GM18517 (cell line): ENCODE measurements around the gene SS18.

ENCODE experiments used
- ATAC-seq: cut with Tn5 transposase; IDR thresholded peaks from one replicate; pipeline ENCODE4 v1.9.1; 2021; ENCODE audit warnings: mild to moderate bottlenecking, moderate library complexity; ENCODE audit not compliant: unreplicated experiment

Gene SS18

DNA sequence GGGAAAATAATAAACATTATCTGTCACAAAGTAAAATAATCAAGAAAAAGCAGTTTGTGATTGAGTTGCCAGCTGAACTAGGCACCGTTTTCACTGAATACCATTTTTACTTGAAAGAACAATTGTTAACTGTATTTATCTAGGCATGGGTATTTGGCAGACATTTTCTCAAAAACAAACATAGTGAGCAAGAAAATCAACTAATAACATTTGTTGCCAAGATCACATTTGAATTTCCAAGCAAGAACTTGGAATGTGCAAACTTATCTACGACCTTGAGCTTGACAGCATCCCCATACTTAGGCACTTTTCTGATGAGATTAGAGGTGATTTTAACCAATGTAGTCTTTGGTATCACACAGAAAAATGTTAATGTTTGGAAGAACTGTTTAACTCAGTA, 16.7 kb downstream of the SS18 start:
- no peak for ATAC-seq

DNA sequence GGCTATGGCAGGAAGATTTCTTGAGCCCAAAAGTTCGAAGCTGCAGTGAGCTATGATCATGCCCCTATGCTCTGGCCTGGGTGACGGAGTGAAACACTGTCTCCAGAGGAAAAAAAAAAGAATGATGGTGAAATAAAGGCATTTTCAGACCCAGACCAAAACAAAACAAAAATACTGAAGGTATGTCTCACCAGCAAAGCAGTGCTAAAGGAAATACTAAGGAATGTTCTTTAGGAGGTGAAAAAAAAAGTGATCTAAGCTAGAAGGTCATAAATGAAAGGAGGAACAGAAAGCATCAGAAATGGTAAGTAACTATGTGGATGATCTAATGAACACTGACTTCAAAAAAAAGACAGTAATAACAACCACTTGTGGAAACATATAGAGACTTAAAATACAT, 18.7 kb downstream of the SS18 start:
- ATAC-seq = no peak

DNA sequence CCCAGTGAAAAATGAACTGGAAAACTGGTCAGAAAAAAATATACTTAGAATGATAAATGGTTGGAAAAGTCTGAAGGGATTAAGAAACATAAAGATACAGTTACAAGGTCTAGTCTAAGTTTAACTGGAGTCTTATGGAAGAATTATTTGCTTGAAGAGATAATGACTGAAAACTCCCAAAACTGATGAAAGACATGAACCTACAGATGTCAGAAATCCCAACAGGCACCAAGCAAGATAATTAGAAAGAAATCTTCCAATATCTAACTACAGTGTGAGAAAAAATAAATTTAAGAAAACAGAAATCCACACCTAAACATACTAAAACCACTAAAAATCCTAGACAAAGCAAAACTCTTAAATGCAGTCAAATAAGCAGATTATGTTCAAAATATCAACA, 19.4 kb downstream of the SS18 start:
- ATAC-seq = no peak

GRCh38 chr18:26059357-26059756, 31.1 kb downstream of the SS18 start:
- no peak for ATAC-seq

DNA sequence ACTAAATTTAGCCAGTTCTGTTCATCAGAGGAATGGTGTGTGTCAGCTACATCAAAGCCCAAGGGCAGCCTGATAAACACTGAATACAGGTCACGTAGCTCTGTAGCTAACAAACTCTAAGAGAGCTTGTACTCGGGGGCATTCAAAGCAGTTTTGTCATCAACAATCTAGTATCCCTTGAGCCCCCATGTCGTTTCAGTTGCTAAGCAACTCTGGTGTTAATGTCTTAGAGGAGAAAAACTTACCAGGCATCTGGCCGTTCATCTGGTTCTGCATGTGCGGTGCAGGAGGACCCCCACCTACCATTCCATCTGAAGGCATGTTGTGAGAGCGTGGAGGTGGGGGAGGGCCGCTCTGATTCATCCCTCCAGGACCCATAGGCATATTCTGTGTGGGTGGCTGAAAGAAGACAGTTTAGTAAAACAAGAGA, 33.1 kb downstream of the SS18 start:
- no peak for ATAC-seq

- ATAC-seq = no peak
These were observed 34.1 kb downstream of the SS18 start for GRCh38 chr18:26056291-26056690.

- ATAC-seq = no peak
These were observed 37.9 kb downstream of the SS18 start for GRCh38 chr18:26052505-26052904.

- ATAC-seq = no peak
These were observed 38.6 kb downstream of the SS18 start for GRCh38 chr18:26051843-26052242.

DNA sequence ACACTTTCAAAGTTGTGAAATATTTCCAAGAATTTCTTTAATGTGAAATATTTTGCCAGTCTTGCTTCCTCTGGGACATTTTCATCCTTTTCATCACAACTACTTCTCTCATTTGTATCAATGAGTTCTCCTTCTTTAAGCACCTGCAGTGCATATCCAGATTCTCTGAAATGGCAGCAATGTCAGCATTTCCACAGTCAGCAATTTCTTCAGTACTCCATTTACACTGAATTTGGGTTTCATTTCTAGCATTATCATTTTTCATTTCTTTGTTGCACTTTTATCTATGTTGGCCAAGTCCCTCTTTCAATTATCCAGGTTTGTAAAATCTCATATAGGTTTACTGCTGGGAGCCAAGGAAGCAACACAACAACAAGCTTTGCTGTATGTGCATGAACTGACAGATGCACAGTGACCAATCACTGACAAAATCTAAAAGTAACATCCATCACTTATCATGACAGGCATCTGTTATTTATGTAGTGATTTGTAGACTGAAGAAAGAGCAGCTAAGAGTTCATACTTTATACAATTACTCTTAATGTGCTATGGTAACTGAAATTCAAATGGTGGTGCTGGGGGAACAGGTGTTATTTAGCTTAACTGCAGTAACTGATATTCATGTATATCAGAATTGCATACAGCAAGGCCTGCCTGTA, 43.9 kb downstream of the SS18 start:
- no peak for ATAC-seq

- no peak for ATAC-seq
These were observed 45.6 kb downstream of the SS18 start for GRCh38 chr18:26044807-26045206.

GRCh38 chr18:26040051-26040656, 50.3 kb downstream of the SS18 start:
- no peak for ATAC-seq

DNA sequence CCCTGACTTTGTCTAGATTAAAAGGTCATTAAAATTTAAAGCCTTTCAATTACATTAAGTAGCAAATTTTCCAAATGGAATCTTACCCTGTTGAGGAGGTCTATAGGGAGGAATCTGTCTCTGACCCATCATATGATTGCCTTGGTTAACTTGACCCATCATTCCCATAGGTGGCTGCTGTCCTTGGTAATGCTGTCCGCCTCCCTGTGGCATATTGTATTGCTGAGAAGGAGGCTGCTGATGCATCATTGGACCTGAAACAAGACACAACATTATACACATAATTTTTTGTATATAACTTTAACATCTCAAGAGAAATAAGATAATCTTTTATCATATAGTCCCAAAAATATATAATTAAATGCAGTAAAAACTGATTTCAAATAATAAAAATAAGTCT, 51.2 kb downstream of the SS18 start:
- ATAC-seq = no peak

GRCh38 chr18:26036635-26037034, 53.8 kb downstream of the SS18 start:
- ATAC-seq = no peak

DNA sequence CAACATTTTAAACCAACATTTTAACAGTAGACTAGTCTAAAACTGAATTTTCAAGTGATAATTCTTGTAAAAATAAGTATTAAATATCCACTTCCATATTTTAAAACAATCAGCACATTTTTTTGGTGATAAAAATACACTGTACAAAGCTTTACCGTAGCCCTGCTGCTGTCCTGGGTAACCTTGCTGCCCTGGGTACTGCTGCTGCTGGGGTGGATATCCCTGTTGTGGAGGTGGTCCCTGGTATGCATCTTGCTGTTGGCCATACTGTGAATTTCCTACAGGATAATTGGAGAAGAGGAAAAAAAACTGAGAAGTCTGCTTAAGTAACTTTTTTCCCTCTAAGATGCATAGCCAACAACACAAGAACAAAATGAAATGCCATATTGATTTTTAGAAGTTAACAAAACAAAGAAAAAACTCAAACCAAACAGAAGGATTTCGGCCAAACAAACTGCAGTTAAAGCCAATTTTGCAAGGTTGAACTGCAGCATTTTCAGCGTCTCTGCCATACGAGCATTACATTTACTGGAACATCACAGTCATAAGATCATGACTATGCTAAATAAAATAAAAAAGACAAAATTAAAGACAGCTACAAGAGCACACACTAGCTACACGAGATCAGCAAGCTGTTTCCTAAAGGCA, 55.4 kb downstream of the SS18 start:
- ATAC-seq = no peak

DNA sequence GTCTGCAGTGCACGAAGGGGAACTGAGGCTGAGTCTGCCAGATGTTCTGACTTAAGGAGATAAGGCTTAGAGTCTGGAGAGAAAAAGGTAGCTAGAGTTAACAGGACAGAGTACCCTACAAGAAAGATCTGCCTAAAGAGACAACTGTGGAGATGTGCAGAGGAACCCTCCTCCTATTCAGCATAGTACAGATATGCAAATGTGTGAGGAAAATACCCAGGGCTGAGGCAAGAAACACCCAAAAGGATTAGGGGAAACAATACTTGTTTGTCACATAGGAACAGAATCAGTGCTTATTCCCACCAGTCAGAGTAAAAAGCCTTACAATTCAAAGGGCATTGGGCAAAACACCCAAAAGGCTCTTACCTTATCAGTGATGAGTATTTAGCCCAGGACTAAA, 67.8 kb downstream of the SS18 start:
- no peak for ATAC-seq

- no peak for ATAC-seq
These were observed 69.2 kb downstream of the SS18 start for GRCh38 chr18:26021061-26021754.

DNA sequence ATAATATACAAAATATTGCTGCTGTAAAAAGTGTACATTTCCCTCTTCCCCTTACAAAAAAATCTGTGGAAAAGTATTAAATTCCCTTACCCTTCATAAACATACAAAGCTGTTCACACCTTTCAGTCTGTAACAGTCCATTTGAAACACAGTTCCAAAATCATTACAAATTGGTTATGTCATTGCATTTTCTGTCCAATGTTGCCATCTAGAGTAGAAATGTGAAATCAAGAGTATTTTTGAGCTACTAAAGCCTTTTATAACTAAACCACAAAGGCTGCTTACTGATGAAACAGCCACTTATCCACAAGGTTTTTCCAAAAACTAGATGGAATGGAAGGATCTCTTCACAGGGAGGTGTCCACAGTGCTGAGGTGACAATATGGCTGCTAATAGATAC, 72.5 kb downstream of the SS18 start:
- ATAC-seq = no peak

- no peak for ATAC-seq
These were observed 76.0 kb downstream of the SS18 start for GRCh38 chr18:26014462-26014861.

- ATAC-seq = no peak
These were observed 81.8 kb downstream of the SS18 start for GRCh38 chr18:26008619-26009018.

DNA sequence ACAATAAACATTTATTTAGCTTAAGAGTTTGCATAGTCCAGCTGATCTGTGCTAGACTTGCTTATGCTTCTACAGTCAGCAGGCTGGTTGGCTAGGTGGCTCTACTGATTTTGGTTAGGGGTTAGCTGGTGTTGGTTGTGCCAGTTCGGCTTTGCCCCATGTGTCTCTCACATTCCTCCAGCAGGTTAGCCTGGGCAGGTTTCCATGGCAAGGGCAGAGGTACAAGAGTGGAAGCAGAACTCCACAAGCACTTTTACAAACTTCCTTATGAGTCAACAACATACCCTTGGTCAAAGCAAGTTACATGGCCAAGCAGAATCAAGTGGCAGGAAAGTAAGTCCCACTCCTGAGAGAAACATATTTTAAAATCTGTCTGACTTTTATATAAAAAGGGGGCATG, 82.3 kb downstream of the SS18 start:
- ATAC-seq = no peak

- ATAC-seq = no peak
These were observed 84.5 kb downstream of the SS18 start for GRCh38 chr18:26005950-26006349.

GRCh38 chr18:26004832-26005231, 85.6 kb downstream of the SS18 start:
- ATAC-seq = no peak
